ENCODE data around the gene TSPAN18. TPM values are rescaled to one million over a fixed set of nuclear protein-coding genes. Genes with fewer than 3 reads are reported as not detected.

The TSPAN18 gene
- total and polyA plus RNA-seq, 2 experiments from 2014 or later: 0.20 to 0.54 TPM

DNA sequence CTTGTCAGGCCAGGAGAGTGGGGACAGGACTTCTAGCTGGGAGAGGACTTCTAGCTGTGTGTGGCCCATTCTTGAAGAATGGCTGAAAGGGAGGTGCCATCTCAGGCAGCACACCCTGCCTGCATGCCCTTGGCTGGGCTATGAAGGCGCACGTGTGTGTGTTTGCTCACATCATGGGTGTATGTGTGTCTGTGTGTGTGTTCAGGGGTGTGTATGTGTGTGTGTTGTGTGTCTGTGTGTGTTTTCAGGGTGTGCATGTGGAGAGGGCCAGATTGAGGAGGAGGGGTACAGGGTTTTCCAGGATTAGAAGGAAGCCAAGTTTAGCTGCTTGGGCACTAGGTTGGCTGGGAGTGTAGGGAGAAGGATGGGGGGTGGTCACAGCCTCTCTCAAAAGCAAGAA lies 207.3 kb downstream of the TSPAN18 start:
- H3K4me3 ChIP-seq: no peak overlapping the region

GRCh38 chr11:44934735-44935250 lies 208.0 kb downstream of the TSPAN18 start:
- Histone ChIP-seq H2AFZ (no peak overlapping the region), H3K4me3 (no peak overlapping the region), H3F3A (ENCODE audit: insufficient read depth) (no peaks in the 10 kb centered on the region), H3K9me2 (ENCODE audit: insufficient read depth) (no peaks in the 10 kb centered on the region), H3K9me3 (ENCODE audit: low read depth) (no peaks in the 10 kb centered on the region), H3K27ac (no peak overlapping the region), H3K27me3 (replicated peaks; ENCODE audit: insufficient read depth) (no peaks in the 10 kb centered on the region), H3K36me3 (ENCODE audit: low read depth) (no peaks in the 10 kb centered on the region), H4K20me1 (ENCODE audit: insufficient read depth) (no peaks in the 10 kb centered on the region), H3K9ac (no peak overlapping the region), H3K4me1 (ENCODE audit: insufficient read depth) (no peaks in the 10 kb centered on the region), H3K79me2 (ENCODE audit: insufficient read depth) (no peaks in the 10 kb centered on the region), H3K4me2 (ENCODE audit: unreplicated experiment) (no peak overlapping the region)
- WGBS, 2 experiments (ENCODE audit: low coverage in 1 of 2, low lambda C conversion rate in 2 of 2, missing lambda C conversion rate in 2 of 2): 83 to 88% methylated on average over 12 to 13 of the region's 13 CpGs
- no peak for TF ChIP-seq EZH2 (IDR thresholded peaks at IDR 0.05; ENCODE audit: insufficient read depth, poor library complexity, severe bottlenecking)
- TF ChIP-seq EZH2phosphoT487 (IDR thresholded peaks at IDR 0.05; ENCODE audit: insufficient read depth, low read depth): no peak
- DNase-seq: no peak
- in situ Hi-C loops (cut with MboI): loop anchor here (25.0 kb wide), 2 partner anchors 353 to 853 kb away; partner anchors contain the start of gene SYT13

More for the DNA sequence above, 207.3 kb downstream of the TSPAN18 start:
- no peak for DNase-seq
- no peaks in the 10 kb centered on the region for H4K20me1 ChIP-seq (ENCODE audit: insufficient read depth)
- H3K36me3 ChIP-seq (ENCODE audit: low read depth): no peaks in the 10 kb centered on the region
- 78 to 79% methylated on average over 2 of the region's 2 CpGs for WGBS, 2 experiments (ENCODE audit: low coverage in 1 of 2, low lambda C conversion rate in 2 of 2, missing lambda C conversion rate in 2 of 2)
- H3K27ac ChIP-seq: no peak overlapping the region
- no peak overlapping the region for H2AFZ ChIP-seq
- H3K27me3 ChIP-seq (replicated peaks; ENCODE audit: insufficient read depth): no peaks in the 10 kb centered on the region
- H3K9ac ChIP-seq: no peak overlapping the region
- no peaks in the 10 kb centered on the region for H3K9me3 ChIP-seq (ENCODE audit: low read depth)
- H3K4me2 ChIP-seq (ENCODE audit: unreplicated experiment): no peak overlapping the region
- H3K9me2 ChIP-seq (ENCODE audit: insufficient read depth): no peaks in the 10 kb centered on the region
- TF ChIP-seq EZH2 (IDR thresholded peaks at IDR 0.05; ENCODE audit: insufficient read depth, poor library complexity, severe bottlenecking): no peak
- TF ChIP-seq EZH2phosphoT487 (IDR thresholded peaks at IDR 0.05; ENCODE audit: insufficient read depth, low read depth): no peak
- no peaks in the 10 kb centered on the region for H3F3A ChIP-seq (ENCODE audit: insufficient read depth)
- in situ Hi-C loops (cut with MboI): loop anchor here (25.0 kb wide), 2 partner anchors 353 to 853 kb away; partner anchors contain the start of gene SYT13
- H3K79me2 ChIP-seq (ENCODE audit: insufficient read depth): no peaks in the 10 kb centered on the region
- no peaks in the 10 kb centered on the region for H3K4me1 ChIP-seq (ENCODE audit: insufficient read depth)

DNA sequence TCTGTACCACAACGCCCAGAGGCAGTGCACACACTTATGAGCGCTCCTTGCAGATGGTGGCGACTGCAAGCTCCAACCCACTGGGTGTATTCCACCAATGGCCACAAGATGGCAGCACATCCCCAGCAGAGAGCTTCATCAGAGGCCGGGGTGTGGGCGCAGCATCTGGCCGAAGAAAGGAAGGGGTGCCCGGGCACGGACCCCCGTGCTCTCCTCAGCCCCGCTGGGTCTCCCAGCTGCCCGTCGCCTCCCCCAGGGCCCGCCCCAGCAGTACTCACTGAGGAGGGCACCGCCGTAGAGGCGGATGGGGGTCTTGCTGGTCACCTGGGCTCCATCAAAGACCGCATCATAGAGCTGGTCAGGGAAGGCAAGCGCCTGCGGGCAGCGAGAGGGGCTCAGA lies 209.8 kb downstream of the TSPAN18 start:
- H3F3A ChIP-seq (ENCODE audit: insufficient read depth): 0 out of 2 replicates have a peak, but pooled peaks cover 3% of the 10 kb centered on the region
- TF ChIP-seq EZH2phosphoT487 (IDR thresholded peaks at IDR 0.05; ENCODE audit: insufficient read depth, low read depth): no peak
- H4K20me1 ChIP-seq (ENCODE audit: insufficient read depth): no peaks in the 10 kb centered on the region
- no peaks in the 10 kb centered on the region for H3K9me2 ChIP-seq (ENCODE audit: insufficient read depth)
- H3K4me1 ChIP-seq (ENCODE audit: insufficient read depth): no peaks in the 10 kb centered on the region
- in situ Hi-C loops (cut with MboI): loop anchor here (25.0 kb wide), 2 partner anchors 351 to 851 kb away; partner anchors contain the start of gene SYT13
- no peaks in the 10 kb centered on the region for H3K27me3 ChIP-seq (replicated peaks; ENCODE audit: insufficient read depth)
- H3K4me2 ChIP-seq (ENCODE audit: unreplicated experiment): no peak overlapping the region
- peak; percentile 76 for DNase-seq
- no peak overlapping the region for H3K4me3 ChIP-seq
- no peaks in the 10 kb centered on the region for H3K36me3 ChIP-seq (ENCODE audit: low read depth)
- H3K9me3 ChIP-seq (ENCODE audit: low read depth): no peaks in the 10 kb centered on the region
- H3K27ac ChIP-seq: no peak overlapping the region
- WGBS, 2 experiments (ENCODE audit: low coverage in 1 of 2, low lambda C conversion rate in 2 of 2, missing lambda C conversion rate in 2 of 2): 17 to 20% methylated on average over 17 to 19 of the region's 20 CpGs
- H2AFZ ChIP-seq: no peak overlapping the region
- H3K9ac ChIP-seq: no peak overlapping the region
- no peaks in the 10 kb centered on the region for H3K79me2 ChIP-seq (ENCODE audit: insufficient read depth)

GRCh38 chr11:44936951-44937543 lies 210.3 kb downstream of the TSPAN18 start:
- Histone ChIP-seq H3F3A (ENCODE audit: insufficient read depth) (0 out of 2 replicates have a peak, but pooled peaks cover 3% of the 10 kb centered on the region), H3K9me3 (ENCODE audit: low read depth) (no peaks in the 10 kb centered on the region)
- no peak for TF ChIP-seq EZH2phosphoT487 (IDR thresholded peaks at IDR 0.05; ENCODE audit: insufficient read depth, low read depth)
- TF ChIP-seq EZH2 (IDR thresholded peaks at IDR 0.05; ENCODE audit: insufficient read depth, poor library complexity, severe bottlenecking): no peak

More at GRCh38 chr11:44936951-44937543, 210.3 kb downstream of the TSPAN18 start:
- H3K4me1 ChIP-seq (ENCODE audit: insufficient read depth): no peaks in the 10 kb centered on the region
- no peaks in the 10 kb centered on the region for H3K36me3 ChIP-seq (ENCODE audit: low read depth)
- H3K27me3 ChIP-seq (replicated peaks; ENCODE audit: insufficient read depth): no peaks in the 10 kb centered on the region
- no peak overlapping the region for H3K27ac ChIP-seq
- WGBS, 2 experiments (ENCODE audit: low coverage in 1 of 2, low lambda C conversion rate in 2 of 2, missing lambda C conversion rate in 2 of 2): 84 to 86% methylated on average over 12 of the region's 12 CpGs
- H3K9ac ChIP-seq: no peak overlapping the region
- H3K79me2 ChIP-seq (ENCODE audit: insufficient read depth): no peaks in the 10 kb centered on the region
- no peaks in the 10 kb centered on the region for H3K9me2 ChIP-seq (ENCODE audit: insufficient read depth)
- no peak for DNase-seq
- in situ Hi-C loops (cut with MboI): loop anchor here (25.0 kb wide), 2 partner anchors 350 to 850 kb away; partner anchors contain the start of gene SYT13
- H3K4me2 ChIP-seq (ENCODE audit: unreplicated experiment): no peak overlapping the region
- H2AFZ ChIP-seq: no peak overlapping the region
- H3K4me3 ChIP-seq: no peak overlapping the region
- H4K20me1 ChIP-seq (ENCODE audit: insufficient read depth): no peaks in the 10 kb centered on the region

All from GM23248 (cell line).